Measurements from ENCODE around the gene MCTP2.

Gene MCTP2

GRCh38 chr15:94323076-94323475 lies 91.7 kb downstream of the MCTP2 start:
- no peak for DNase-seq (ENCODE audit: low read depth)
- H3K4me3 ChIP-seq (ENCODE audit: low read depth, low read length): no peak overlapping the region
- TF ChIP-seq CTCF (IDR thresholded peaks at IDR 0.05; ENCODE audit: insufficient read depth, low read depth, low read length, missing control alignments): no peak

DNA sequence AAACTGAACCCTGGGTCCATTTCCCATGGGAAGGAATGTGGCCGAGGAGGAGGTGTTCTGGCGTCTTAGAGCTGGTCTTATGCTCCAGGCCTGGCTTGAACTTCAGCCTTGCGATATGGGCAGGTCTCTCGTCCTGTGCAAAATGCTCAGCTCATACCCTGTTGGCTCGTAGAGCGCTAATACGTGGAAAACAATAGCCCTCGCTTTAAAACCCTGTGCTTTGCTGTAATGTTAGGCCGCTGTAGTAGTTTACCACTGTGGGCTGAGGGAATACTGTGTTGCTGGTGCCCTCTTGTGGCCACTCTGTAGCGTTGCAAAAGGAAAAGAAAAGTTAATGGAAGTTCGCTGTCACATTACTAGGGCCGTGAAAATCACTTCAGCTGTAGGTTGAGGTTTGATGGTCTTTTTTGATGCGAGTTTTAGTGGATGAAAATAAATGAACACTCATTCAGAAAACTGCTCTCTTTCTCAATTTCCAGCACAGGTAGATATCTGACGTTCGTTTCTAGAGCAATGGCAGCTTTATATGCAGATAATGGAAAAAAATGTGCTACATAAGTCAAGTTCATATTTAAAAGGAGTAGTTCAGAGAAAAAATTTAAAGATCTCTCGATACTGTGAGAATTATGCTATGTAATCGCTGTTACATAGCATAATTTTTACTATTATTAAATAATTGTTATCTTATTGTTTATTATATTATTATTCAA lies 92.9 kb downstream of the MCTP2 start:
- TF ChIP-seq CTCF (IDR thresholded peaks at IDR 0.05; ENCODE audit: insufficient read depth, low read depth, low read length, missing control alignments): peak; percentile 77
- H3K4me3 ChIP-seq (ENCODE audit: low read depth, low read length): no peak overlapping the region
- peak; percentile 63 for DNase-seq (ENCODE audit: low read depth)

GRCh38 chr15:94324835-94325767 lies 93.7 kb downstream of the MCTP2 start:
- no peak overlapping the region for H3K4me3 ChIP-seq (ENCODE audit: low read depth, low read length)
- DNase-seq (ENCODE audit: low read depth): no peak
- TF ChIP-seq CTCF (IDR thresholded peaks at IDR 0.05; ENCODE audit: insufficient read depth, low read depth, low read length, missing control alignments): no peak

DNA sequence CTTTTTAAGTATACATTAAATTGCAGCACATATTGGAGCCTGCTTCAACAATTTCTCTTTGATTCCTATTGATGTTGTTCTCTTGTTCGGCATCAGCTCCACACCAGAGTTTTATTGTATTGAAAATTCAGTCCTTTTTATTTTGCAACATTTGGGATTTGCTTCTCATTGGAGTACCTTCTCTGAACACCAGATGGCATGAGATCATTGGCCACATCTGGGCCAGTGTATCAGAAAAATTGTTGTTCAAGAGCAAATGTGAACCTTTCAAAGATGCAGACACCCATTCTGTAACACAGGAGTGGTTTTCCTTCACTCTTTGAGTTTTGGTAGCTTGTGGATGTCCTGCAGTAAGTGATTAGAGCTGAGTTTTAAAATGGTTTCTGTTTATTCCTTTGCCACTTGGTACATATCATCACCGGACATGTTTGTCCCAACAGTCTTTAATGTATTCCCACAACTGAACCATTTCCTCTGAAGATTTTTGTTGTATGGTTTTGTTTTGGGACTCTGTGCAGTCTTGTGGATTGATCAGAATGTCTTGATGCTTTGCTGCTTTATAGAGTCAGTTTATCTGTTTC lies 96.1 kb downstream of the MCTP2 start:
- peak; percentile 51 for TF ChIP-seq CTCF (IDR thresholded peaks at IDR 0.05; ENCODE audit: insufficient read depth, low read depth, low read length, missing control alignments)
- DNase-seq (ENCODE audit: low read depth): peak; percentile 13
- no peak overlapping the region for H3K4me3 ChIP-seq (ENCODE audit: low read depth, low read length)

DNA sequence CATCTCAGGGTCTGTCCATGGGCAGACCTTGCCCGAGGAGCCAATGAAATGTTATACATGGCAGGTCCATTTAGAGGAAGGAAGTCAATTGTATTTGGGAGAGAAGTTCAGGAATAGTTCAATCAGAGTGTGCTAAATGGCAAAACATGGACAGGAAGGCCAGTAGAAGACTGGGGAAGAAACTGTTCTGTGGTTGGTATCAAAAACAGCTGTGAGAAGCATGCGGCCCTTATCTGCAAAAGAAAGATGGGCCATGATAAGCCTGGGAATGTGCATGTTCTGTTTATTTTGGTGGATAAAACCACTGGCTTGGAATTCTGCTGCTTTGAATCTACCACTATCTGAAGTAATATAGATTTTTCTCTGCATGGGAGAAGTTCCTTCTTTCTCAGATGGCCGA lies 100.4 kb downstream of the MCTP2 start:
- TF ChIP-seq CTCF (IDR thresholded peaks at IDR 0.05; ENCODE audit: insufficient read depth, low read depth, low read length, missing control alignments): no peak
- DNase-seq (ENCODE audit: low read depth): no peak
- no peak overlapping the region for H3K4me3 ChIP-seq (ENCODE audit: low read depth, low read length)

GRCh38 chr15:94335616-94336015 lies 104.3 kb downstream of the MCTP2 start:
- H3K4me3 ChIP-seq (ENCODE audit: low read depth, low read length): no peak overlapping the region
- DNase-seq (ENCODE audit: low read depth): no peak
- TF ChIP-seq CTCF (IDR thresholded peaks at IDR 0.05; ENCODE audit: insufficient read depth, low read depth, low read length, missing control alignments): no peak

Data from GM12865 (cell line).